H1 (cell line): ENCODE results near the gene EIF4E. TPM values are rescaled to one million over a fixed set of nuclear protein-coding genes. Genes with fewer than 3 reads are reported as not detected.
A peak's percentile ranks its signal among the peaks of the same experiment; 100 is the strongest.

Experiments used
- CTCF ChIA-PET: fragments of 300-600 bp; sonication (Branson Sonifier 250); formaldehyde crosslinking; loops from one replicate; lab custom pipeline; 2021; ENCODE audit not compliant: partially characterized antibody; lab: Charles Lee
- POLR2A ChIA-PET: fragments of 300-600 bp; sonication (Branson Sonifier 250); formaldehyde crosslinking; loops from one replicate; lab custom pipeline; 2021; ENCODE audit warnings: inconsistent platforms; ENCODE audit not compliant: partially characterized antibody; lab: Charles Lee
- DNase-seq, 2 experiments: peaks; one replicate each; pipeline versions ENCODE4 v3.0.0 to v3.0.0-alpha.2; 2010 to 2022; ENCODE audit warnings: low spot score in 2 of 2, low read depth in 1 of 2, mixed read lengths in 1 of 2
- FAIRE-seq: peaks from 2 replicates; lab custom pipeline; 2011; peaks lifted over from hg19 to GRCh38; lab: Jason Lieb, UNC
- H2AFZ ChIP-seq: 2 replicates; pipeline ENCODE4 v1.8.1; 2012; ENCODE audit warnings: low read length, inconsistent platforms
- H2AK5ac ChIP-seq: 2 replicates; pipeline ENCODE4 v1.6.1; 2013; ENCODE audit warnings: low read depth, low read length
- H2BK120ac ChIP-seq: replicated peaks from 2 replicates; pipeline ENCODE3; 2013; ENCODE audit warnings: low read depth, low read length, inconsistent platforms
- H2BK12ac ChIP-seq: 2 replicates; pipeline ENCODE4 v1.6.1; 2013; ENCODE audit warnings: low read depth, low read length
- H2BK15ac ChIP-seq: 2 replicates; pipeline ENCODE4 v1.6.1; 2013; ENCODE audit warnings: low read length
- H2BK20ac ChIP-seq: 2 replicates; pipeline ENCODE4 v1.6.1; 2013; ENCODE audit warnings: low read length
- H2BK5ac ChIP-seq: 2 replicates; pipeline ENCODE4 v1.6.1; 2013; ENCODE audit warnings: low read depth, low read length
- H3K14ac ChIP-seq: 2 replicates; pipeline ENCODE4 v1.6.1; 2013; ENCODE audit warnings: inconsistent platforms; ENCODE audit not compliant: insufficient read length
- H3K18ac ChIP-seq: 2 replicates; pipeline ENCODE4 v1.6.1; 2013; ENCODE audit warnings: low read length; ENCODE audit errors: extremely low read depth
- H3K23ac ChIP-seq: 2 replicates; pipeline ENCODE4 v1.6.1; 2013; ENCODE audit warnings: inconsistent platforms; ENCODE audit not compliant: insufficient read length
- H3K23me2 ChIP-seq: 2 replicates; pipeline ENCODE4 v1.6.1; 2013; ENCODE audit warnings: low read depth, low read length
- H3K27ac ChIP-seq: 2 replicates; pipeline ENCODE4 v1.6.1; 2011; ENCODE audit warnings: low read depth, low read length, inconsistent platforms
- H3K27me3 ChIP-seq, 4 experiments: replicated peaks in 1 of 4; 1 replicate in 1 of 4; 2 replicates in 3 of 4; pipeline versions ENCODE4 v1.6.1 to v1.8.1; 2011 to 2013; ENCODE audit warnings: low read length in 3 of 4, mild to moderate bottlenecking in 3 of 4, inconsistent platforms in 2 of 4, mixed read lengths in 2 of 4, moderate library complexity in 1 of 4; ENCODE audit not compliant: control insufficient read depth in 3 of 4, insufficient read depth in 3 of 4; ENCODE audit errors: extremely low read depth in 1 of 4
- H3K36me3 ChIP-seq, 4 experiments: 2 replicates each; pipeline versions ENCODE4 v1.6.1 to v1.8.1; 2011 to 2013; ENCODE audit warnings: mild to moderate bottlenecking in 4 of 4, low read length in 3 of 4, moderate library complexity in 2 of 4, control low read depth in 1 of 4, inconsistent platforms in 1 of 4; ENCODE audit not compliant: insufficient read depth in 4 of 4, control insufficient read depth in 2 of 4
- H3K4ac ChIP-seq: replicated peaks from 2 replicates; pipeline ENCODE3; 2013; ENCODE audit warnings: low read length, low read depth, mixed read lengths, inconsistent platforms; ENCODE audit not compliant: insufficient read length
- H3K4me1 ChIP-seq, 4 experiments: replicated peaks in 1 of 4; 1 replicate in 1 of 4; 2 replicates in 3 of 4; pipeline versions ENCODE4 v1.6.1 to v1.8.1; 2011 to 2013; ENCODE audit warnings: low read length in 3 of 4, inconsistent platforms in 2 of 4, mixed read lengths in 1 of 4; ENCODE audit not compliant: insufficient read depth in 4 of 4, control insufficient read depth in 3 of 4
- H3K4me2 ChIP-seq, 2 experiments: 2 replicates each; pipeline versions ENCODE4 v1.6.1 to v1.8.1; 2011 to 2013; ENCODE audit warnings: low read depth in 2 of 2, low read length in 2 of 2, control low read depth in 1 of 2, inconsistent platforms in 1 of 2, mild to moderate bottlenecking in 1 of 2; ENCODE audit not compliant: insufficient read depth in 1 of 2
- H3K4me3 ChIP-seq, 4 experiments: fragments of 200-600, 300-600 bp in 1 of 4; sonication (generic), shearing (Covaris generic), sonication (Bioruptor Twin) in 1 of 4; 2 replicates each; pipeline versions ENCODE4 v1.5.1 to v1.8.1; 2011 to 2016; ENCODE audit warnings: low read length in 4 of 4, low read depth in 3 of 4, control low read depth in 2 of 4, inconsistent platforms in 2 of 4, mild to moderate bottlenecking in 2 of 4, mixed read lengths in 1 of 4, moderate library complexity in 1 of 4; ENCODE audit not compliant: insufficient read depth in 2 of 4; ENCODE audit errors: extremely low read depth in 1 of 4
- H3K56ac ChIP-seq: replicated peaks from 2 replicates; pipeline ENCODE3; 2013; ENCODE audit warnings: low read depth, mild to moderate bottlenecking, mixed read lengths, low read length, inconsistent platforms; ENCODE audit not compliant: insufficient read length
- H3K79me1 ChIP-seq: 2 replicates; pipeline ENCODE4 v1.6.1; 2013; ENCODE audit warnings: low read depth, low read length, control low read depth
- H3K79me2 ChIP-seq, 2 experiments: 2 replicates each; pipeline versions ENCODE4 v1.6.1 to v1.8.1; 2012 to 2013; ENCODE audit warnings: low read length in 2 of 2, mild to moderate bottlenecking in 2 of 2, inconsistent platforms in 1 of 2; ENCODE audit not compliant: insufficient read depth in 2 of 2, control insufficient read depth in 1 of 2
- H3K9ac ChIP-seq, 4 experiments: replicated peaks in 1 of 4; 1 replicate in 1 of 4; 2 replicates in 3 of 4; pipeline versions ENCODE4 v1.6.1 to v1.8.1; 2011 to 2013; ENCODE audit warnings: low read depth in 3 of 4, low read length in 3 of 4, control low read depth in 2 of 4, mild to moderate bottlenecking in 2 of 4, moderate library complexity in 2 of 4, inconsistent platforms in 1 of 4; ENCODE audit errors: extremely low read depth in 1 of 4
- H3K9me3 ChIP-seq, 2 experiments: 2 replicates each; pipeline versions ENCODE4 v1.6.1 to v1.8.1; 2012 to 2013; ENCODE audit warnings: mild to moderate bottlenecking in 2 of 2, moderate library complexity in 2 of 2, control low read depth in 1 of 2, inconsistent platforms in 1 of 2, low read depth in 1 of 2, low read length in 1 of 2, mixed read lengths in 1 of 2; ENCODE audit not compliant: insufficient read depth in 2 of 2
- H4K20me1 ChIP-seq, 2 experiments: replicated peaks in 1 of 2; 2 replicates each; pipeline versions ENCODE3 to v1.8.1; 2011 to 2013; ENCODE audit warnings: inconsistent platforms in 2 of 2, low read length in 2 of 2, mild to moderate bottlenecking in 1 of 2; ENCODE audit not compliant: insufficient read depth in 2 of 2, control insufficient read depth in 1 of 2
- H4K5ac ChIP-seq: 2 replicates; pipeline ENCODE4 v1.6.1; 2013; ENCODE audit warnings: low read length, low read depth, mixed read lengths, inconsistent platforms; ENCODE audit not compliant: insufficient read length
- H4K8ac ChIP-seq: 2 replicates; pipeline ENCODE4 v1.8.0; 2013; ENCODE audit warnings: mild to moderate bottlenecking, moderate library complexity, low read length, inconsistent platforms; ENCODE audit not compliant: insufficient read depth; ENCODE audit errors: extremely low read depth
- H4K91ac ChIP-seq: replicated peaks from 2 replicates; pipeline ENCODE3; 2013; ENCODE audit warnings: low read length, mixed read lengths, inconsistent platforms; ENCODE audit not compliant: insufficient read length
- BRCA1 ChIP-seq: IDR thresholded peaks from 2 replicates; pipeline ENCODE4 v1.6.1; 2012; ENCODE audit warnings: low read depth, low read length, improper control_type of control experiment
- POLR2A ChIP-seq, 2 experiments: IDR thresholded peaks; 1 replicate in 1 of 2; 2 replicates in 1 of 2; pipeline ENCODE4 v1.6.1; 2011; ENCODE audit warnings: low read depth in 2 of 2, low read length in 2 of 2, mild to moderate bottlenecking in 2 of 2; ENCODE audit errors: control extremely low read depth in 1 of 2
- RNF2 ChIP-seq: fragments of 200-900, 300-1000 bp; sonication (generic); IDR thresholded peaks from 2 replicates; pipeline ENCODE4 v1.7.1; 2016; ENCODE audit warnings: borderline replicate concordance, low read depth, mild to moderate bottlenecking, antibody characterized with exemption, low read length; ENCODE audit not compliant: poor library complexity, severe bottlenecking; ENCODE audit errors: missing control alignments
- WGBS, 2 experiments: shearing (Covaris generic) in 1 of 2; methylation state at CpG; one replicate each; pipeline versions ENCODE4 v1.1.6 to v1.1.7; 2013 to 2015; ENCODE audit warnings: low lambda C conversion rate in 2 of 2, mixed read lengths in 2 of 2, inconsistent platforms in 1 of 2, low coverage in 1 of 2, missing lambda C conversion rate in 1 of 2; ENCODE audit not compliant: insufficient replicate concordance in 2 of 2, insufficient coverage in 1 of 2, insufficient read length in 1 of 2; ENCODE audit errors: extremely low coverage in 1 of 2, missing lambda C conversion rate in 1 of 2; 5-methylcytosine and 5-hydroxymethylcytosine counted together
- polyA plus RNA-seq, 7 experiments: library from polyadenylated mRNA; depleted of rRNA in 3 of 7; stranded (reverse) in 5 of 7; unstranded in 2 of 7; fragments of >200 nt in 5 of 7; fragments of 200-250 nt in 2 of 7; gene quantifications; 1 replicate in 5 of 7; 2 replicates in 1 of 7; 4 replicates in 1 of 7; pipeline versions ENCODE4 v1.2.1 to v1.2.3, GENCODE V29; 2011 to 2013; ENCODE audit warnings: missing spikeins in 2 of 7, mixed read lengths in 2 of 7
- total RNA-seq: library from RNA; stranded (reverse); fragmentation: NEBNext Ultra II Directional; extraction: Animal tissue kit (Norgen Biotek cat#: 25700); gene quantifications from 2 replicates; pipeline ENCODE4 v1.2.1, GENCODE V29; 2021

The EIF4E gene
- total and polyA plus RNA-seq, 2 of the 8 experiments (the other 6 are each of a cell fraction or from before 2014, with no cell fraction given): 59.6 to 185 TPM

DNA sequence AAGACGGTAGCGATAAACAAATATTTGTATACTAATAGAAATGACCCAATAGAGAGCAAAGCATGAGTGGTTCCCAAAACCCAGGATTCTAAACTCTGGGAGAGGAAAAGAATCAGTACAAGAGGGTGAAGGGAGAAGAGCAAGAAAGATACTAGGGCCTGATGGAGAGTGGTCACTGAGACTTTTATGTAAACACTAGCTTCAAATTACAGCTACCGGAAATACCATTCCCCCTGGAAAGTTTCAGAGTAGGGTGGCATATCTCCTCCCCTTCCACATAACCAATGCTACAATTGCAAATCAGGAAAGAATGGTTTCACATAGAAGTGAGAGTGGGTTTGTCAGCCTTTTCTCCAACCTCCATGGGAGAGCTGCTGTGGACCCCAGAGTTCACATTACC is 77.1 kb downstream of the EIF4E start:
- peak overlapping the region; percentile 54; the same call in 1 of the 2 replicates for H2AFZ ChIP-seq
- no peaks in the 10 kb centered on the region; a peak in 1 of 8 replicates for H3K36me3 ChIP-seq
- H2BK15ac ChIP-seq: no peak overlapping the region
- no peaks in the 10 kb centered on the region for H4K20me1 ChIP-seq
- no peak for FAIRE-seq
- H3K27me3 ChIP-seq: no peaks in the 10 kb centered on the region
- H3K23me2 ChIP-seq: no peaks in the 10 kb centered on the region
- no peak overlapping the region for H2BK120ac ChIP-seq
- CTCF ChIA-PET: interaction anchor here (0.8 kb wide), 2 partner anchors 9 to 444 kb away, joined by 3 read pairs; no protein-coding TSS in a partner anchor
- H3K4ac ChIP-seq: no peak overlapping the region
- TF ChIP-seq BRCA1 (no peak), POLR2A (IDR thresholded peaks at IDR 0.05; ENCODE audit: control extremely low read depth in 1 of 2, low read depth in 2 of 2, low read length in 2 of 2) (no peak), RNF2 (no peak)
- TF ChIP-seq, all 59 proteins: peak for 0
- no peak overlapping the region for H4K8ac ChIP-seq
- POLR2A ChIA-PET: no interaction called here
- H3K9me3 ChIP-seq: peaks cover 0 to 2% of the 10 kb centered on the region in 2 experiments; a peak in 1 of 4 replicates
- H3K4me2 ChIP-seq: no peak overlapping the region
- no peak for DNase-seq
- H3K4me3 ChIP-seq: peak overlapping the region in 1 of 4 experiments; percentile 2; a peak in 1 of 8 replicates
- no peak overlapping the region for H3K56ac ChIP-seq
- H3K23ac ChIP-seq: no peak overlapping the region
- no peaks in the 10 kb centered on the region for H3K79me2 ChIP-seq
- WGBS, 2 experiments: 84% methylated on average over 3 of the region's 3 CpGs; no CpG with 5 or more reads in 1 of the 2 experiments
- no peak overlapping the region for H3K9ac ChIP-seq
- H2BK20ac ChIP-seq: no peak overlapping the region
- H3K14ac ChIP-seq: no peak overlapping the region
- H2AK5ac ChIP-seq: no peak overlapping the region
- H4K5ac ChIP-seq: no peak overlapping the region
- peaks cover 0 to 7% (median 2%) of the 10 kb centered on the region in 4 experiments; a peak in 3 of 7 replicates for H3K4me1 ChIP-seq
- H3K27ac ChIP-seq: no peak overlapping the region
- H3K18ac ChIP-seq: no peak overlapping the region
- H4K91ac ChIP-seq: no peak overlapping the region
- no peak overlapping the region for H2BK5ac ChIP-seq
- no peak overlapping the region for H2BK12ac ChIP-seq
- no peaks in the 10 kb centered on the region for H3K79me1 ChIP-seq
